GM19324 (cell line): ENCODE measurements around the gene APBA2.
"Not testable (repeated sequence)": the region's sequence is repeated elsewhere in the genome, so short reads cannot be mapped to it uniquely, and the experiment has no call there.

Source experiments
- ATAC-seq: cut with Tn5 transposase; IDR thresholded peaks from one replicate; pipeline ENCODE4 v1.9.1; 2021; ENCODE audit warnings: mild to moderate bottlenecking, moderate library complexity; ENCODE audit not compliant: unreplicated experiment, low FRiP score

APBA2 gene

DNA sequence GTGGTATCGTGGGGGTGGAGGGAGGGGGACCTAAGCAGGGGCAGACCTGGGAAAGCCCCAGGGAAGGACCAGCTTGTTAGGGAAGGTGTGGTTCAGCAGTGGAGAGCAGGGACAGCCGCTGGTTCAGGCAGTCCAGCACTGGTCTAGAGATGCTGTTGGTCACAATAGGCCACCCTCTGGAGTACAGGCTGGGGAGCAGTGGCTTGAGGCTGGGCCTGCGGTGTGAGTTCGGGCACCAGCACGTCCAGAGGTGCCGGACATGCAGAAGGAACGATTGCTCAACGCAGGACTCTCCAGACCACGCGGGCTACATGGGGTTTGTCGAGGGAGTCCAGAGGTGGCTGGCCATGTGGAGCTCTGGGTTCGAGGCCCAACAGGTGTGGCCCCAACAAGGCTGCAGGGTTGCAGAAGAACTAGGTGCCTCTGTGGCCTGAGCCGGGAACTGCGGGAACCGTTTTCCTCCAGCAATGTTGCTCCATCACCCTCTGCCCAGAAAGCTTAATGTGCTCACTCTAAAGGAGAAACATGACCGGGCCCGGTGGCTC lies 143.9 kb downstream of the APBA2 start:
- ATAC-seq, result no peak

DNA sequence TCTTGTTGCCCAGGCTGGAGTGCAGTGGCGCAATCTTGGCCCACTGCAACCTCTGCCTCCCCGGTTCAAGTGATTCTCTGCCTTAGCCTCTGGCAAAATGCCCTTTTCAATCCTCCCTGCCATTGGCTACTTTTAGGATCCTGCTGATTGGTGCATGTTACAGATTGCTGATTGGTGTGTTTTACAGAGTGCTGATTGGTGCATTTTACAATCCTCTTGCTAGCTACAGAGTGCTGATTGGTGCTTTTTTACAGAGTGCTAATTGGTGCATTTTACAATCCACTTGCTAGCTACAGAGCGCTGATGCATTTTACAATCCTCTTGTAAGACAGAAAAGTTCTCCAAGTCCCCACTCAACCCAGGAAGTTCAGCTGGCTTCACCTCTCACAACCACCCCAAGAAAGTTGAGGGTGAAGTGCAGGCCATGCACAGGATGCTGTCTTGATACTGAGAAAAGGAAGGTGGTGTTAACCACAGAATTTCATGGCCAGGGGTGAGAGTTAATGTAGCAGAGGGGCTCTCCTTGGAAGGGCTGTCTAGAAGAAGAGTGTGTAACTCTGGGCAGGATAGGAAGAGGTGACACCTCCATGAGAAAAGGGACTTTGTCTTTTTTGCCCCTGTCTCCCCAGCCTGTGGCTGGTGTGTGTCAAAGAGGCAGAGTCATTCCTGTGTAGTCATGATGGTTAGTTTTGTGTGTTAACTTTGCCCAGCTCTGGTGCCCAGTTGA lies 145.9 kb downstream of the APBA2 start:
- ATAC-seq, result no peak

DNA sequence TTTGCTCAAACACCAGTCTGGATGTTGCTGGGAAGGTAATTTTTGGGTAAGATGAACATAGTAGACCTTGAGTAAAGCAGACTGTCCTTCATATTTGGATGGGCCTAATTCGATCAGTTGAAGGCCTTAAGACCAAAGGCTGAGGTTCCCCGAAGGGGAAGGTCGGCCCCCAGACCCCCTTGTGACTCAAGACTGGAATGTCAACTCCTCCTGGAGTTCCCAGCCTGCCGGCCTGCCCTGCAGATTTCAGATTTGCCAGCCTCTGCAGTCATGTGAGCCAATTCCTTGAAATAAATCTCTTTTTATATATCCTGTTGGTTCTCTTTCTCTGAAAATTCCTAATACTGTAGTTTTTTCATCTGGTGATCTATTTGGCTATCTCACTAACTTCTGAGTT lies 146.5 kb downstream of the APBA2 start:
- ATAC-seq, result no peak

DNA sequence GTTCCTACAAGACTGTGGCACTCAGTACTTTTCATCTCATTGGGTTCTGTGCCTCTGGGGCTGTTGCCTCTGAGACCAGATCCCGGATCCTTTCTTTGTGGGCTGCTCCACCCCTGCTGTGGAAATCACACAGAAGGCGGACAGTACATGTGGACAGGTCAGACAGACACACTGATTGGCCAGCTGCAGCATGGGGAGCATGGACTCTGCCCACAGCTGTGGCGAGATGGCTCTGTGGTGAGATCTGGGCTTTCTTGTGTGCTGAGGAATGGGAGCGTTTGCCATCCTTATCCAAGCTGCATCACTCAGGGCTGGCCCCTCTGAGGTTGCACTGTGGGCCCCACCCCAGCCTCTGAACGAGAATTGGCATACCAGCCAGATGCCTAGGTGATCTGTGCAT lies 147.0 kb downstream of the APBA2 start:
- ATAC-seq, result no peak

DNA sequence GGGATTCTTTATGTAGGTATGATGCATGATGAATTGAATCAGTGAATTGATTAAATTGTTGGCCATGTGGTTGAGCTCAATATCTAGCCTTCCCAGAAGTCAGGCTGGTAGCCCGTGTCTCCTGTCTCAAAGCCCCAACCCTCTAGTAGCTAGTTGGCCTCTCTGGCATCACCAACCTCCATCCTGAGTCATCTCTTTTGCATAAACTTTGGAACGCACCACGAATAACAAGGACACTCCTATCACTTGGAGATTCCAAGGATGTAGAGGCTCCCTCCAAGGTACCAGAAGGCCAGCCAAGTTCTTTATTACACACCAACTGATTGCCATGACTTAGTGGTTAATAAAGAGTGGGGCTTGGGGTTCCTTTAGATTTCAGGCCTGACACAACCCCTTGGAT lies 148.4 kb downstream of the APBA2 start:
- ATAC-seq, result no peak

DNA sequence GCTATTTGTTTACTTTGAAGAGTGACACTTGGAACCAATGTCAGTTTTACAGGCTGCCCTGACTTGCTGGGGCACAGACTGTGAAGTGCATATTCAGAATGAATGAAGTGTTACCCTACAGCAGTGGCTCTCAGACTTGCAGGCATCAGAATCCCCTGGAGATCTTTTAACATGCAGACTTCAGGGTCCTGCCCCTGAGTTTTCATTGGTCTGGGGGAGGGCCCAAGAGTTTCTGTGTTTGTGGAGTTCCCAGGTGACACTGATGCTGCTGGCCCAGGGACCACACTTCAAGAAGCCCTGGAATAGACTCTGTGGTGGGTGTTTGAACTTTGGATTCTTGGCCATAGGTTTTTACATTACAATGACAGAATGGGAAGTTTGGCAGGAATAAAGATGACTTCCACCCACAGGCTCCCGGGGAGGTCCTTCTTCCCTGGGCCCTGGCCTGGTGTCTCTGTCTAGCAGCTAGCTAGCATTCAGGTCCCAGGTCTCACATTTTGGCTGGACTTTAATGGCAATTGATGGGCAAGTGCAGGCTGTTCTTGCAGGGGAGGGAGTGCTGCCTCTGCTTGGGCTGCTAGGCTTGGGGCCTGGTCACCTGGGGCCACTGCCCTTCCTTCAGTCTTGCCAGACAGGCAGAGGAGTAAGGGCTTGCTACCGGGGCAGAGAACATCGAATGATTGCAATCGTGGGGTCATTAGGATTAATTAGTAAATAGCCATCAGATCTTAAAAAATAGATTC lies 149.0 kb downstream of the APBA2 start:
- no peak for ATAC-seq

DNA sequence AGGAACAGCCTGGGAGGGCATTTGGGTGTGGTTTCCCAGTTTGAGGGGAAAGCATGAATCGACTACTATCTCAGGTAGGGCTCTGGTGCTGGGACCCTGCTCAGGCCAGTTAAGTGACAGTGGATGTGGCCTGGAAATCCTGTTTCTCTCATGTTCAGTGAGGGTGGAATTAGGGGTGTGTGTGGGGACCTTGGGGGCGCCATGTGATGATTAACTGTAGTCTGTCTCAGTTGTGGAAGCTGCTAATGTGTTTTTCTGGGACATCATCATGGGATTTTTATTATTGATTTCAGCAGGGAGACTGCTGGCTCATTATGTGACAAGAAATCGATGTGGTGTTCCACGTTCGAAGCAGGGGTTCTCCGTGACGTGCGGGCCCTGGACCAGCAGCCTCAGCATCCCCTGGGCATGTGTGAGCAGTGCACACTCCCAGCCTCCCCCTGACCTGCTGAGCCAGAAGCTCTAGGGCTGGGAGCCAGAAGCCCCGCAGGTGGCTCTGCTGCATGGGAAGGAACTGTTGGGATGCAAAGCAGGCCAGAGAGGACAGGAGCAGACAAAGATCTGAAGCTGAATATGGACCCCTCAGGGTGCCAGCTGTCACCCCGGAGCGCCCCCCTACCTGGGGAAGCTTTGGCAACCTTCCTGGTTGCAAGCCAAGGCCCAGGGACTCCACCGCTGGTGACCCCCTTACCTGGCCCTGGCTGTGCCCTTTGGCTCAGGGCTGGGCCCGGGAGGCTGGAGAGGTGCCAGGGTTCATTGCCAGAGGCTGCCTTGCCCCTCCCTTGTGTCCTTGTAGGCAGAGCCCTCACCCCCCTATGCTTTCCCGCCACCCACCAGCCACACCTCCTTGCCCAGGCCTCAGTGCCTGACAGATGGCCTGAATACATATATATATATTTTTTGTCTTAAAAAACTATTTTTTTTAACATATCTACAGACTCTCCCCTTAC lies 149.8 kb downstream of the APBA2 start:
- ATAC-seq, result no peak

DNA sequence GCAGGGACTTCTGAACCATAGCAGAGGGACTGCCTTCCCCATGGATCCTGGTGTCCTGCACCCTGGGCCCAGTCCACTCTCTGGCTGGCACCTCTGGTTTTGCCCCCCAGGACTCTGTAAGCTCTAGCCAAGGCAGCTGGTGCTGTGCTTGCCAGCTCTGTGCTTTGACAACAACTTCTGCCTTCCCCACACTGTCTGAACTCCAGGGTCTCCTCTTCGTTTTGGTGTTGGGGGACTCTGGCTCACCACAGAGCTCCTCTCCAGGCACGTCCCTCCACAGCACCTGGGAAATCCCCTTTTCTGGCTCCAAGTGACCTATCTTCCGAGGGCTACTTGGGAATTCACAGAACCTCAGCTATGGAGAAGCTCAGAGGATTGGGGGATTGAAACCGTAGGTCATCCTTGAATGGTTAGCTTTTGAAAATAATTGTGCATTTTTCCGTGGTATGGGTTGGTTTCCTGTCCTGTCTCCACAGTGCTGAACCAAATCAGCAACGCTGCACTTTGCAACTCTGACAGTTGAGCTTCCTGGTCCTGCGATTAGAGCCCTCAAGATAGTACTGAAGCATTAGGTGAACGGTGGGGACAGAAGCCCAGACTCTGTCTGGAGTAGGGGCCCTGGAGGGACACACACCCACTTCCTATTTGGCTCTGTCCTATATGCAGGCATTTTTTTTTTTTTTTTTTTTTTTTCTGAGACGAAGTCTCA lies 152.4 kb downstream of the APBA2 start:
- no peak for ATAC-seq

DNA sequence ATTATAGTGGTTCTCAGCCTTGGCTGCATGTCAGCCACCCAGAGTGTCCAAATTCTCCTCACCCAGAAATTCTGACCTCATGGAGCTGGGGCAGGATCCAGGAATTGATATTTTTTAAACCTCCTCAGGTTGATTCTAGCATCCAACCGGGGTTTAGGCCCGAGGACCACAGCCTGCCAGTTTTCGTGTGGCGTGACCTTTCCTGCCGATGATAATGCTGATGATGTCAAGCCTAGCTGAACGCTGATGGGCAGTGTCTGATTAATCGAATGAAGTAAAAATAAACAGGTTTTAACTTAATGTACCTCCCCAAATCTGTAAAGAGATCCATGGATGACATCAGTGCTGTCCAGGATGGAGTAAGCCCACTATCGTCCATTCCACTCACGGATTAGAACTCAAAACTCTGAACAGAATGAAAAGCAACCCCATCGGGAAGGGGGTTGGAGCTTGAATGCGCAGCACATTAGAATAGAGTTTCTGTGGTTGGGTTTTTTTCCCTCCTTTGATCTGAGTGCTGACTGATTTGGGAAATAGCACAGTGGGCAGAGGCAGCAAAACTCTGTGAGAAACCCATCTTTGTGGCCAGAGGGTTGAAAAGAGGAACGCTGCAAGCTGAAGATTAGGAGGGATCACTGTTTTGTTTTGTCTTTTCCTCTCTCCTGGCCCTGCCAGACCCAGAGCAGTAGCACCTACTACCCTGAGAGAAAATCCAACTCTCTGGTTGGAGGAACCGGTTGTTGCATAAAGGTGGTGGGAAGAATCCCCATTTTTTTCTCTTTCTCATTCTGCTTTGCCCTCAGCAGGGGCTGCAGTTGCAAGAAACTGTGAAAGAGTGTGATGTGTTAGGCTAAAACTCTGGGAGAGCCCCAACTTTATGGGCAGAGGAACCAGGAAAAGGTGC lies 153.9 kb downstream of the APBA2 start:
- ATAC-seq, result no peak

DNA sequence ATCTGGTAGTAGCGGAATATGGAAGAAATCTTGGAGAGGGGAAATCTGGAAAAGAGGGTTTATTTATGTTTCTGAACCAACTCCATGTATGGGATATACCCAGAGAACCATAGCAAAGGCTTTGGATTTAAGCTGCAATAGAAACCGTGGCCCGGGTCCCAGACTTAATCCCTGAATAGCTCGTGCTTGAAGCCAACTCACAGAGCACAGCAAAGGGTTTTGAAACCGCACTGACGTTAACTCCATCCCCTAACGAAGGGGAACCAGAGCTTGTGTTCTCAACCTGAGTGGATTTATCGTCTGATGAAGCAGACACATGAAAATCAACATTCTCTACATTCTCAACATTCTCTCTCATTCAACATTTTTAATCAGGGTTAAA lies 154.6 kb downstream of the APBA2 start:
- ATAC-seq, result no peak

DNA sequence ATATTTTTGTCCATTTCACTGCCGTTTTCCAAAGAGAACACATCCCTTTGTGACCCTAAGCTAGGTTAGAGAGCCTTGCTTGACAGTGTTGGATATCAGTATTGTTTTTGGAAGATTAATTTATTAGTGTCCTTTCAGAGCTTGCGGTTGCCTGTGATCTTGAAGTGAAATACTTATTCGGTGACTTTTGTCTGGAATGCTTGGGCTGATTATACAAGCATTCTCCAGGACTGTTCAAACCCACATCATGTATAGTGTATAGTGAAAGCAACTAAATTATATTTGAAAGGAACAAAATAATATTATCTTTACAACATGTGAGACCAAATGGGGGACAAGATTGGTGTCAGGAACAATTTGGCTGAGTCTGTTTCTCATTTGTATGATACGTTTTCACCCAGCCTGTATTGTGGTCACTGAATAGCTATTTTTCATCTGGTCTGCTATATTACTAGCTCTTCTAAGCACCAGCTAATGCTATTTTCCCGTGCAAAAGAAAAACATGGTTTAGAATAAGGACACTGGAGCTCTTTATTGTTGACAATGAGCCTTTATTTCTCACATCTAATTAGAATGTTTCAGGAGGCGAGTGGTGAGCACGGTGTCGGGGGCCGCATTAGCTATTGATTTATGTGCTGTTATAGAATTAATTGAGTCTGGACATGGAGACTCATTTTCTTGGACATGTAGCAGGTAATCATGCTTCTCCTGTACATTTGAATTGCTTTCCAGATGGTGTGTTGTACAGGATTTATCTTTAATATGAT lies 158.1 kb downstream of the APBA2 start:
- ATAC-seq, result no peak

DNA sequence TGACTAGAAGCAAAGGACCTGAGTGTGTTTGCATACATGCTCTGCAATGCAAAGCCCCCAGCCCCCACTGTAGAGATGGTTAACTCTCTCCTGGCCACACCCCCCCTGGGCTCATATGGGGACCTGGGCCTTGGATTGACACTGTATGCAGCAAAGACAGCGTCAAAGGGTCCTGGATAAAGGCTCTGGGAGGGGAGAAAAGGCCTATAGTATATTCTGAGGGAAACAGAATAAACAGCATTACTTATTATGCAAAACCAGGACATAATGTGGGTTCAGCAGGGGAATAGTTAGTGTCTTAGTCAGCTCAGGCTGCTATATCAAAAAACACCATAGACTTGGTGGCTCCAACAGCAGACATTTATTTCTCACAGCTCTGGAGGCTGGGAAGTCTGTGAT lies 158.7 kb downstream of the APBA2 start:
- no peak for ATAC-seq

DNA sequence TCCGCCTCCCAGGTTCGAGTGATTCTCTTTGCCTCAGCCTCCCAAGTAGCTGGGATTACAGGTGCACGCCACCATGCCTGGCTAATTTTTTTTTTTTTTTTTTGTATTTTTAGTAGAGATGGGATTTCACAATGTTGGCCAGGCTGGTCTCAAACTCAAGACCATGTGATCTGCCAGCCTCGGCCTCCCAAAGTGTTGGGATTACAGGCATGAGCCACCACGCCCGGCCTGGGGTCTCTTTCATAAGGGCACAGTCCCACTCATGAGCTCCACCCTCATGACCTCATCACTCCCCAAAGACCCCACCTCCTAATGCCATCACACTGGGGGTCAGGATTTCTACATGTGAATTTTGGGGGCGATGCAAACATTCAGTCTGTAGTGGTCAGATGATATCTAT lies 159.4 kb downstream of the APBA2 start:
- ATAC-seq, result not testable (repeated sequence)

DNA sequence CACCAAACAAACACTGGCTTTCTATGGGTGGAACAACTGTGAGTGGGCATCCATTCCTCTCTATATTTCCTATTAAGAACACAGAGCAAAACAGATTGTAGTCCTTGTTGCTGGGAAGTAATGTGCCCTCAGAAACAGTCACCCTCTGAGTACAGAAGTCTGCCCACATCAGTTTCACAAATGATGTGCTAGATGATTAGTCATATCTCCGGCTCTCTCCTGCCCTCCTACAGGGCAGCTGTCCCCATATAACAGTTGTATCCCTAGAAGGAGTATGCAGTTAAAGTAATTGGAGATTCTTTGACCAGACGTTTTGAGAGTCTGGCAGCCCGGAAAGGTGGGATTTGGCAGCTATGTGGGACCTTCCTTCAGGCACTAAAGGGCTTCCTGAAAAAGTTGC lies 159.9 kb downstream of the APBA2 start:
- ATAC-seq, result no peak

DNA sequence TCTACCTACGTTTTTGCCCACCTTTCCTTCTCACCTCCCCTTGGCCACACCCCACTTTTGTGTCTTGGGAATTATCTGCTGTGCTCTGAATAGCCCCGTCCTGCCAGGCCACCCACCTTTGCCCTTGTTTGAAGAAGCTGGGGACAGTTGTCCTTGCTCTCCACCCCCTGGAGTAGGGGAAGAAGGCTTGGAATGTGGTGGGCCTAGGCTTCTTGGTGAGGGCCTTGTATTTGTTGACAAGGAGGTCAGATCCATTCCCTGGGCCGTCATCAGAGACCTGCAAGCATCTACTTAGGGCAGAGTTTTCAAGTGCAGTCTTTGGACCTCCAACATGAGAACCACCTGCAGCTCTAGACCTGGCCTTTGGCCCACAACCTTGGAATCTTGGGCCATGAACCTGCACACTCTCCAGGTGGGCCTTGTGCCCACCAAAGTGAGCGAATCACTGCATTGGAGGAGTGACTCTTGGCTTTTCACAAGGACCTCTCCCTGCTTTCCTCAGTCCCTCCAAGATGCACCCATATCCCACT lies 160.6 kb downstream of the APBA2 start:
- ATAC-seq, result no peak

DNA sequence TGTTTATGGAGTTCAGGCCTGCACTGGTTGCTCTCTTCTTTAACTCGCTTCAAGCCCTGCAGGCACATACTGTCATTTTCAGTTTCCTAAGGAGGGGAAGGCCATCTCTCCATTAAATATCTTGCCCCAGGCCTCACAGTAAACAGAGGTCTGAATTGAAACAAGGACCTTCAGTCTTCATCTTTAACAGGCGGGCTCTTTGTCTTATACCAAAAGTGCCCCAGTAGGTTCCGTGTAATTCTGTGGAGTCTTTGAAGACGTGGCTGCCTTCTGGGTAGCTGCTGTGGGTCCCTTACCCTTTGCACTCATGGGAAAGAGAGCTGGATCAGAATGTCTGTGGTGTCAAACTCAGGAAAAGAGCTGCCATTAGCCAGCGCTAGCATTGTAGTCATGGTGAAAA lies 161.2 kb downstream of the APBA2 start:
- no peak for ATAC-seq

DNA sequence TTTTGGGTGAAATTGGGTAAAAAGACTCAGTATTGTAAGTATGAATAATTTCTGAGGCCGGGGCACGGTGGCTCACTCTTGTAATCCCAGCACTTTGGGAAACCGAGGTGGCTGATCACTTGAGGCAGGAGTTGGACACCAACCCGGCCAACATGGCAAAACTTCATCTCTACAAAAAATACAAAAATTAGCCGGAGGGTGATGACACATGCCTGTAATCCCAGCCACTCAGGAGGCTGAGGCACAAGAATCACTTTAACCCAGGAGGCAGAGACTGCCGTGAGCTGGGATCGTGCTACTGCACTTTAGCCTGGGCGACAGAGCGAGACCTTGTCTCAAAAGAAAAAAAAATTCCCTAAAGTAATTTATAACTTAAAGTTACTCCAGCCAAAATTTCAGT lies 162.2 kb downstream of the APBA2 start:
- no peak for ATAC-seq

DNA sequence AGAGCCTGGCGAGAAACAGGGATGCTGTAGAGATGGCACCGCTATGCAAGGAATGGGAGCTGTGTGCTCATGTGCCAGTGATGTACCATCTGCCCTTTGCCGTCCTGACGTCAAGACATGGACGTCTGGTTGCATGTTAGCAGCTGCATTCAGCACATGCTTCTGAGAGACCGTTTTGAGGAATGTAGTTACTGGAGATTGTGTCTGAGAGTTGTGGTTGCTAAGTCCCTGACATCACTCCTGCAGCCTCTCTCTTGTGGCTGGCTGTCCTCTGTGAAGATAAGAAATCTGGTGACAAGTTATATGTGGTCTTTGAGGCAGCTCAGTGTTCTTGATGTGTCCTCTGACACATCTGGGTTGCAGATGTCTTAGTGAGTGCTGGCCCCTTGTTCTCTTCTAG lies 165.1 kb downstream of the APBA2 start:
- ATAC-seq, result no peak
